Pancreas (tissue), 10 donors: ENCODE measurements around the gene PLK5. TPM values are rescaled to one million over a fixed set of nuclear protein-coding genes. Genes with fewer than 3 reads are reported as not detected.

Experiments used
- ATAC-seq, 4 donors: fragments of 200-7000 bp; cut with Tn5 transposase; one replicate each; pipeline versions ENCODE4 v1.8.0 to v1.9.1; 2020; ENCODE audit warnings: mild to moderate bottlenecking in 4 of 4, moderate library complexity in 4 of 4
- DNase-seq, 6 donors: peaks; one replicate each; pipeline ENCODE4 v3.0.0-alpha.2; 2020
- FAIRE-seq: peaks from 2 replicates; lab custom pipeline; 2012; peaks lifted over from hg19 to GRCh38; lab: Jason Lieb, UNC
- H3K27ac ChIP-seq, 4 donors: fragments of 200-600 bp; sonication (generic); 1 replicate in 3 of 4; 2 replicates in 1 of 4; pipeline versions ENCODE4 v1.5.0 to v1.8.0; 2020
- H3K27me3 ChIP-seq, 4 donors: fragments of 200-600 bp; one replicate each; pipeline ENCODE4 v1.8.0; 2021
- H3K36me3 ChIP-seq, 3 donors: fragments of 200-600 bp; sonication (generic) in 1 of 3; one replicate each; pipeline versions ENCODE4 v1.5.0 to v1.8.0; 2020 to 2021
- H3K4me1 ChIP-seq, 3 donors: fragments of 200-600 bp; one replicate each; pipeline ENCODE4 v1.8.0; 2021
- H3K4me3 ChIP-seq, 4 donors: fragments of 200-600 bp; sonication (generic) in 2 of 4; one replicate each; pipeline versions ENCODE4 v1.5.0 to v1.8.0; 2020 to 2021
- H3K9me3 ChIP-seq, 4 donors: fragments of 200-600 bp; one replicate each; pipeline ENCODE4 v1.8.0; 2021
- CTCF ChIP-seq, 4 donors: fragments of 200-600 bp; sonication (generic) in 3 of 4; IDR thresholded peaks; one replicate each; pipeline versions ENCODE4 v1.5.0 to v1.8.0; 2021; ENCODE audit warnings: antibody characterized with exemption in 4 of 4
- WGBS, 2 donors: extraction: QIAGEN DNeasy Blood & Tissue Kit; methylation state at CpG; one replicate each; pipeline ENCODE4 v1.1.7; 2013; 5-methylcytosine and 5-hydroxymethylcytosine counted together
- intact Hi-C, 3 donors: fragments of 100-400 bp; cut with DNase I; formaldehyde crosslinking; loops; one replicate each; pipeline versions ENCODE4 v1.11.1 to v1.14.2; 2022
- polyA plus RNA-seq, 2 donors: library from polyadenylated mRNA; stranded (reverse); fragments of 200-250 nt; gene quantifications; one replicate each; pipeline ENCODE4 v1.2.3, GENCODE V29; 2013
- total RNA-seq, 6 donors: library from RNA; stranded (reverse); fragmentation: NEBNext Ultra II Directional in 4 of 6; extraction: Animal tissue kit (Norgen Biotek cat#: 25700) in 4 of 6; gene quantifications; one replicate each; pipeline versions ENCODE4 v1.2.1 to v1.2.4, GENCODE V29; 2021 to 2023
- donor health status: healthy with polysubstance abuse.
- donor health status: DM: no; HTN: no; CAD: no; lungs with moderate emphysema.
- donor health status: DM: no; HTN: no; CAD: no.
- donor health status: control.
- donor health status: control.
- donor health status: Bipolar disorder and iron deficiency.
- donor health status: DM: yes; HTN: yes; CAD: no.
- donor health status: DM: no; HTN: no; CAD: no.
- donor health status: DM: no; HTN: no; CAD: no.
- donor health status: DM: yes; HTN: yes; CAD: no.

The PLK5 gene
- total and polyA plus RNA-seq, 8 donors = 0.11 to 0.23 TPM; not detected in 6

DNA sequence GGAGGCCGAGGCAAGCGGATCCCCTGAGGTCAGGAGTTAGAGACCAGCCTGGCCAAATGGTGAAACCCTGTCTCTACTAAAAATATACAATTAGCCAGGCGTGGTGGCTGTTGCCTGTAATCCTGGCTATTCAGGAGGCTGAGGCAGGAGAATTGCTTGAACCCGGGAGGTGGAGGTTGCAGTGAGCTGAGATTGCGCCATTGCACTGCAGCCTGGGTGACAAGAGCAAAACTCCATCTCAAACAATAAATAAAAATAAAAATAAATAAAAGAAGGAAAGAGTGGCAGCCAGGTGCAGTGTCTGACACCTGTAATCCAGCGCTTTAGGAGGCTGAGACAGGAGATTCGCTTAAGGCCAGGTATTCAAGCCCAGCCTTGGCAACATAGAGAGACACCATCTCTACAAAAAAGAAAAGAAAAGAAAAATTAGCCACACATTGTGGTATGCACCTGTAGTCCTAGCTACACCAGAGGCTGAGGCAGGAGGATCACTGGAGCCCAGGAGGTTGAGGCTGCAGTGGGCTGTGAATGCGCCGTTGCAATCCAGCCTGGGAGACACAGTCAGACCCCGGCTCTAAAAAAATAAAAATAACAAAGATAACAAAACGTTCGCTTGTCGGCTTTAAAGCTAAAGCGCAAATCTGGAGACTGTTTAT lies 21.3 kb upstream of the PLK5 start:
- DNase-seq (no peak), ATAC-seq (no peak), FAIRE-seq (no peak)
- no peak for TF ChIP-seq CTCF (IDR thresholded peaks at IDR 0.05)
- intact Hi-C loops = no loop called here
- H3K27me3 ChIP-seq = no peaks in the 10 kb centered on the region
- H3K9me3 ChIP-seq = no peaks in the 10 kb centered on the region
- H3K4me1 ChIP-seq = peaks cover 0 to 11% (median 0%) of the 10 kb centered on the region in 3 donors
- 73 to 78% methylated on average over 14 of the region's 14 CpGs for WGBS, 2 donors
- H3K27ac ChIP-seq = no peak overlapping the region
- H3K36me3 ChIP-seq = no peaks in the 10 kb centered on the region
- no peak overlapping the region for H3K4me3 ChIP-seq

DNA sequence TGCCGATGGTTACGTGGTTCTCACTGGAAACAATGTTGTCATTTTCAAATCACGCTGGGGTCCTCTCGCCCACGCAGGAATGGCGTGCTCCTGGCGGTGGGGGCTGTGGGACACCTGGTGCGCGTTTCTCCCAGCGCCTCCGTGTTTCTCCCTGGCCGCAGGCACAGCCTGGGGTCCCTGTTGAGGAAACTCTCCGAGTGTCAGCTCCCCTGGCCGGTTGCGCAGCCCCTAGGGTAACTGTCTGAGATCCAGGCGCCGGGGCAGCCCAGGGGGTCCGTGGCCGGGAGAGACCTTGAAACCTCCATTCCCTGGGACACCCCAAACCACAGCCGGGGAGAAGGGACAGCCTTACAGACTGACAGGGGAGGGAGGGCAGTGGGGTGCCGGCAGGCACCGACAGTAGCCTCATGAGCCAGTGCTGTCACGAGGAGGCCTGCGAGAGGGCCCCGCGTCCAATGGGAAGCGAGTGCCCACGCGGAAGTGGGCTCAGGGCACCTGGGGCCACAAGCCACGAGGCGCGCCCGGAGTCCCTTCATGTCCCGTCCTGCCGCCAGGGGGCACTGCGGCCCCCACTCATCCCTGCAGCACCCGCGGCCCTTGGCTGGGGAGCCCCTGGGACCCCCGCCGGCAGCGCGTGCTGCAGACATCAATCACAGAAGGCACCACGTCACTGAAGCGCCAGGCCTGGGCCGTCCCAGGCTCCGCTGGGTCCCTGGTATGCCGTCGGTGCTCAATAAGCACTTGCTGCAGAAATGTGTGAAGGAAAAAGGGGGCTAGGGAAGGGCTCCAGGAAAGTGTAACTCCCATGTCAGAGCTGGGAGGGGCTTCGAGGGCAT lies 20.6 kb upstream of the PLK5 start:
- no peaks in the 10 kb centered on the region for H3K27me3 ChIP-seq
- WGBS, 2 donors = 19 to 23% methylated on average over 42 to 49 of the region's 49 CpGs
- H3K4me3 ChIP-seq = no peak overlapping the region
- H3K9me3 ChIP-seq = no peaks in the 10 kb centered on the region
- DNase-seq (peak in 5 of 6 donors; percentile 24 to 84 (median 65)), ATAC-seq (peak in 3 of 4 donors; percentile 9 to 14 (median 11)), FAIRE-seq (no peak)
- peak; percentile 76 to 82 (median 78) for TF ChIP-seq CTCF (IDR thresholded peaks at IDR 0.05)
- intact Hi-C loops = no loop called here
- no peaks in the 10 kb centered on the region for H3K36me3 ChIP-seq
- H3K27ac ChIP-seq = no peak overlapping the region
- H3K4me1 ChIP-seq = peaks cover 0 to 11% (median 0%) of the 10 kb centered on the region in 3 donors

DNA sequence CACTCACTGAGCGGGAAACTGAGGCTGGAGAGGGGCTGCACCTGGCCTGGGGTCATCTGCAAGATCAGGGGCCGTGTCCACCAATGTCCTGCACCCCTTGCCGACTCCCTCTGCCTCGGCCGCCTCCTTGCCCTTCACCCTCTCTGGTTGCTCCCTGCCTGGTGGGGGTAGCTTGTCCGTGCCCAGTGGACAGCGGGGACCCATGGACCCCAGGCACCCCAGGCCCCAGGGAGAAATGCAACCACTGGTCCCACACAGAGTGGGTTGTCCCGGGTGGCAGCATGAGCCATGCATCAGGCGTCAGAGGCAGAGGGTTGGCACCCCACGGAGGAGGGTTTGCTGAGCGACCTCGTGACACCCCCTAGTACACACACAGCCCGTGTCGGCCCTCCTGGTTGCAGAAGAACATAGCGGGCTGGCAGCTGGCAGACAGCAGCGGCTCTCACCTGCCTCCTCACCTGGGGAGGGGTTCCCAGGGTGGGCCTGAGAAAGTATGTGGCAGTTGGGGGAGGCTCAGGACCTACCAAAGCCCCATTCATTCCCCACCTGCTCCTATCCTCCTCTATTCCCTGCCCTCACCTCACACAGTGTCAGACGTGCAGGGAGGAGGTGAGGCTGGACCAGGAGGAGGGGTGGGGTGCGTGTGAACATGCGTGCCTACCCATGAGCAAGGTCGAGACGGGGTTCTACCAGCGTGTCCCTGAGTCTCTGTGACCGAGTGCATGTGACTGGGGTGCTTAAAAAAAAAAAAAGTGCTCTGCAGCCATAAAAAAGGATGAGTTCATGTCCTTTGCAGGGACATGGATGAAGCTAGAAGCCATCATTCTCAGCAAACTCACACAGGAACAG lies 19.7 kb upstream of the PLK5 start:
- no peaks in the 10 kb centered on the region for H3K9me3 ChIP-seq
- FAIRE-seq (no peak), DNase-seq (peak in 1 of 6 donors; percentile 59), ATAC-seq (no peak)
- no peaks in the 10 kb centered on the region for H3K36me3 ChIP-seq
- 40 to 43% methylated on average over 20 to 23 of the region's 23 CpGs for WGBS, 2 donors
- intact Hi-C loops = no loop called here
- no peak overlapping the region for H3K27ac ChIP-seq
- no peaks in the 10 kb centered on the region for H3K27me3 ChIP-seq
- H3K4me1 ChIP-seq = peaks cover 0 to 11% (median 0%) of the 10 kb centered on the region in 3 donors
- TF ChIP-seq CTCF (IDR thresholded peaks at IDR 0.05) = no peak
- no peak overlapping the region for H3K4me3 ChIP-seq

- intact Hi-C loops = no loop called here
- ATAC-seq (no peak), DNase-seq (no peak), FAIRE-seq (no peak)
- H3K4me1 ChIP-seq = peaks cover 0 to 11% (median 0%) of the 10 kb centered on the region in 3 donors
- no peak for TF ChIP-seq CTCF (IDR thresholded peaks at IDR 0.05)
- H3K4me3 ChIP-seq = no peak overlapping the region
- H3K27me3 ChIP-seq = no peaks in the 10 kb centered on the region
- H3K36me3 ChIP-seq = no peaks in the 10 kb centered on the region
- no peaks in the 10 kb centered on the region for H3K9me3 ChIP-seq
- 62 to 75% methylated on average over 8 of the region's 8 CpGs for WGBS, 2 donors
- no peak overlapping the region for H3K27ac ChIP-seq
Observed at GRCh38 chr19:1505012-1505411, 18.9 kb upstream of the PLK5 start.
